Measurements from ENCODE around the gene SLC5A10. TPM values are rescaled to one million over a fixed set of nuclear protein-coding genes. Genes with fewer than 3 reads are reported as not detected.

The SLC5A10 gene
- under 0.01 TPM for polyA plus RNA-seq (2013, experiment 1 of 2)
- not detected for polyA plus RNA-seq (2013, experiment 2 of 2)

GRCh38 chr17:18951941-18952842 is at the start of gene SLC5A10:
Gene SLC5A10, plus strand, starts transcription at chr17:18952165. Its CDS starts 41 bp downstream, at chr17:18952206.
- no peak within 1 kb of the TSS for H2AFZ ChIP-seq (ENCODE audit: low read length)
- peak within 1 kb of the TSS; percentile 49 for H4K91ac ChIP-seq (ENCODE audit: low read depth, low read length, poor library complexity)
- peak within 1 kb of the TSS; percentile 86 for H2BK12ac ChIP-seq (ENCODE audit: low read length)
- H2BK15ac ChIP-seq (ENCODE audit: low read length), result peak within 1 kb of the TSS; percentile 88
- peaks cover 0 to 16% (median 2%) of the 10 kb centered on the region in 3 experiments for H3K27me3 ChIP-seq (ENCODE audit: control insufficient read depth in 3 of 3, insufficient read depth in 3 of 3, low read depth in 1 of 3, low read length in 3 of 3)
- H3K23ac ChIP-seq (ENCODE audit: low read depth, low read length, poor library complexity), result no peak within 1 kb of the TSS
- no peak within 1 kb of the TSS for H3K4me3 ChIP-seq (ENCODE audit: low read length in 2 of 2)
- H3K27ac ChIP-seq (replicated peaks; ENCODE audit: low read length), result no peak within 1 kb of the TSS
- peaks cover 2% of the 10 kb centered on the region for H3K79me1 ChIP-seq (ENCODE audit: low read depth, low read length)
- H3K9ac ChIP-seq (ENCODE audit: low read depth, low read length, poor library complexity), result peak within 1 kb of the TSS; percentile 78
- peak within 1 kb of the TSS; percentile 84 for H3K18ac ChIP-seq (ENCODE audit: low read length)
- H3K9me3 ChIP-seq (replicated peaks in 1 of 2; ENCODE audit: control insufficient read depth in 2 of 2, insufficient read depth in 1 of 2, low read depth in 1 of 2, low read length in 2 of 2), result no peaks in the 10 kb centered on the region
- H2BK5ac ChIP-seq (ENCODE audit: low read length), result peak within 1 kb of the TSS; percentile 42
- peaks cover 0 to 3% of the 10 kb centered on the region in 2 donors for H3K4me1 ChIP-seq (ENCODE audit: control insufficient read depth in 2 of 2, insufficient read depth in 1 of 2, low read depth in 1 of 2, low read length in 2 of 2)
- DNase-seq (ENCODE audit: low spot score), result no peak
- WGBS, 2 donors (ENCODE audit: extremely low coverage in 2 of 2, insufficient read length in 2 of 2, insufficient replicate concordance in 1 of 2), result no CpG with 5 or more reads among the region's 17 CpGs
- H3K4me2 ChIP-seq (ENCODE audit: insufficient read depth, low read length, poor library complexity, severe bottlenecking), result no peak within 1 kb of the TSS
- H2AK5ac ChIP-seq (ENCODE audit: low read depth, low read length), result peak within 1 kb of the TSS; percentile 90
- no peak within 1 kb of the TSS for H2BK120ac ChIP-seq (ENCODE audit: low read depth, low read length)
- no peak within 1 kb of the TSS for H3K14ac ChIP-seq (ENCODE audit: low read length)
- H3K4ac ChIP-seq (ENCODE audit: low read length), result no peak within 1 kb of the TSS
- H4K8ac ChIP-seq (ENCODE audit: low read depth, low read length), result no peak within 1 kb of the TSS
- no peaks in the 10 kb centered on the region for H3K36me3 ChIP-seq (replicated peaks in 1 of 2; ENCODE audit: control insufficient read depth in 2 of 2, insufficient read depth in 2 of 2, low read length in 2 of 2)

GRCh38 chr17:18904482-18904881 is 47.5 kb upstream of the SLC5A10 start:
- peaks cover 0 to 1% of the 10 kb centered on the region in 2 donors for H3K4me1 ChIP-seq (ENCODE audit: control insufficient read depth in 2 of 2, insufficient read depth in 1 of 2, low read depth in 1 of 2, low read length in 2 of 2)
- WGBS, 2 donors (ENCODE audit: extremely low coverage in 2 of 2, insufficient read length in 2 of 2, insufficient replicate concordance in 1 of 2), result no CpG with 5 or more reads among the region's 5 CpGs
- no peak overlapping the region for H3K23ac ChIP-seq (ENCODE audit: low read depth, low read length, poor library complexity)
- H3K9ac ChIP-seq (ENCODE audit: low read depth, low read length, poor library complexity), result no peak overlapping the region
- no peak overlapping the region for H2AK5ac ChIP-seq (ENCODE audit: low read depth, low read length)
- no peak overlapping the region for H3K14ac ChIP-seq (ENCODE audit: low read length)
- H4K91ac ChIP-seq (ENCODE audit: low read depth, low read length, poor library complexity), result no peak overlapping the region
- no peak overlapping the region for H2BK120ac ChIP-seq (ENCODE audit: low read depth, low read length)
- no peak overlapping the region for H2BK15ac ChIP-seq (ENCODE audit: low read length)
- H2BK5ac ChIP-seq (ENCODE audit: low read length), result no peak overlapping the region
- H3K9me3 ChIP-seq (replicated peaks in 1 of 2; ENCODE audit: control insufficient read depth in 2 of 2, insufficient read depth in 1 of 2, low read depth in 1 of 2, low read length in 2 of 2), result peaks cover 0 to under 1% of the 10 kb centered on the region in 2 donors
- H4K8ac ChIP-seq (ENCODE audit: low read depth, low read length), result no peak overlapping the region
- no peaks in the 10 kb centered on the region for H3K27me3 ChIP-seq (ENCODE audit: control insufficient read depth in 3 of 3, insufficient read depth in 3 of 3, low read depth in 1 of 3, low read length in 3 of 3)
- H3K18ac ChIP-seq (ENCODE audit: low read length), result no peak overlapping the region
- no peak for DNase-seq (ENCODE audit: low spot score)
- H2BK12ac ChIP-seq (ENCODE audit: low read length), result no peak overlapping the region
- H3K4ac ChIP-seq (ENCODE audit: low read length), result no peak overlapping the region
- peaks cover 8 to 81% of the 10 kb centered on the region in 2 donors for H3K36me3 ChIP-seq (replicated peaks in 1 of 2; ENCODE audit: control insufficient read depth in 2 of 2, insufficient read depth in 2 of 2, low read length in 2 of 2)
- no peak overlapping the region for H3K4me2 ChIP-seq (ENCODE audit: insufficient read depth, low read length, poor library complexity, severe bottlenecking)
- H3K4me3 ChIP-seq (ENCODE audit: low read length in 2 of 2), result no peak overlapping the region
- no peak overlapping the region for H3K27ac ChIP-seq (replicated peaks; ENCODE audit: low read length)
- no peak overlapping the region for H2AFZ ChIP-seq (ENCODE audit: low read length)
- peaks cover 7% of the 10 kb centered on the region for H3K79me1 ChIP-seq (ENCODE audit: low read depth, low read length)

DNA sequence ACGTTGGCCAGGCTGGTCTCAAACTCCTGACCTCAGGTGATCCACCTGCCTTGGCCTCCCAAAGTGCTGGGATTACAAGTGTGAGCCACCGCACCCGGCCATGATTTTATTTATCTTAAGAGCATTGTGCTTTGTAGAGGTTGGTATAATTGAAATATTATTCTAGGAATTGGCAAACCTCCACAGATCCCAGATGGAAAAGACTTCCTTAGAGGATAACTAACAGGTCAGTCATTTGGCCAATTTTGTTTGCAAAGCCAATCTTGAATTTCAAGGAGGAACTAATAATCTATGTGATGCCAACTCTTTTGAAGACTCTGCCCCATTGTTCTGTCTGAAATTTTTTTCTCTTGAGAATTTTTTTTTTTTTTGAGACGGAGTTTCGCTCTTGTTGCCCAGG is 46.7 kb upstream of the SLC5A10 start:
- Histone ChIP-seq H2BK12ac (ENCODE audit: low read length) (no peak overlapping the region), H2BK120ac (ENCODE audit: low read depth, low read length) (no peak overlapping the region), H3K9ac (ENCODE audit: low read depth, low read length, poor library complexity) (no peak overlapping the region), H3K18ac (ENCODE audit: low read length) (no peak overlapping the region), H4K91ac (ENCODE audit: low read depth, low read length, poor library complexity) (no peak overlapping the region), H2AFZ (ENCODE audit: low read length) (no peak overlapping the region), H3K36me3 (replicated peaks in 1 of 2; ENCODE audit: control insufficient read depth in 2 of 2, insufficient read depth in 2 of 2, low read length in 2 of 2) (peaks cover 8 to 85% of the 10 kb centered on the region in 2 donors), H2BK15ac (ENCODE audit: low read length) (no peak overlapping the region), H3K4me3 (ENCODE audit: low read length in 2 of 2) (no peak overlapping the region), H3K23ac (ENCODE audit: low read depth, low read length, poor library complexity) (no peak overlapping the region), H3K27ac (replicated peaks; ENCODE audit: low read length) (no peak overlapping the region), H3K9me3 (replicated peaks in 1 of 2; ENCODE audit: control insufficient read depth in 2 of 2, insufficient read depth in 1 of 2, low read depth in 1 of 2, low read length in 2 of 2) (no peaks in the 10 kb centered on the region), H2AK5ac (ENCODE audit: low read depth, low read length) (no peak overlapping the region), H3K4ac (ENCODE audit: low read length) (no peak overlapping the region), H4K8ac (ENCODE audit: low read depth, low read length) (no peak overlapping the region), H3K4me2 (ENCODE audit: insufficient read depth, low read length, poor library complexity, severe bottlenecking) (no peak overlapping the region), H3K14ac (ENCODE audit: low read length) (no peak overlapping the region), H3K27me3 (ENCODE audit: control insufficient read depth in 3 of 3, insufficient read depth in 3 of 3, low read depth in 1 of 3, low read length in 3 of 3) (no peaks in the 10 kb centered on the region), H3K79me1 (ENCODE audit: low read depth, low read length) (peaks cover 7% of the 10 kb centered on the region), H3K4me1 (ENCODE audit: control insufficient read depth in 2 of 2, insufficient read depth in 1 of 2, low read depth in 1 of 2, low read length in 2 of 2) (peaks cover 0 to 1% of the 10 kb centered on the region in 2 donors), H2BK5ac (ENCODE audit: low read length) (no peak overlapping the region)
- WGBS, 2 donors (ENCODE audit: extremely low coverage in 2 of 2, insufficient read length in 2 of 2, insufficient replicate concordance in 1 of 2), result no CpG with 5 or more reads among the region's 5 CpGs
- no peak for DNase-seq (ENCODE audit: low spot score)

- H3K4me2 ChIP-seq (ENCODE audit: insufficient read depth, low read length, poor library complexity, severe bottlenecking), result no peak overlapping the region
- H3K9ac ChIP-seq (ENCODE audit: low read depth, low read length, poor library complexity), result no peak overlapping the region
- peaks cover 16 to 89% of the 10 kb centered on the region in 2 donors for H3K36me3 ChIP-seq (replicated peaks in 1 of 2; ENCODE audit: control insufficient read depth in 2 of 2, insufficient read depth in 2 of 2, low read length in 2 of 2)
- no peaks in the 10 kb centered on the region for H3K79me1 ChIP-seq (ENCODE audit: low read depth, low read length)
- no peak overlapping the region for H3K27ac ChIP-seq (replicated peaks; ENCODE audit: low read length)
- no peak overlapping the region for H4K8ac ChIP-seq (ENCODE audit: low read depth, low read length)
- H4K91ac ChIP-seq (ENCODE audit: low read depth, low read length, poor library complexity), result no peak overlapping the region
- H3K18ac ChIP-seq (ENCODE audit: low read length), result no peak overlapping the region
- H3K27me3 ChIP-seq (ENCODE audit: control insufficient read depth in 3 of 3, insufficient read depth in 3 of 3, low read depth in 1 of 3, low read length in 3 of 3), result no peaks in the 10 kb centered on the region
- WGBS, 2 donors (ENCODE audit: extremely low coverage in 2 of 2, insufficient read length in 2 of 2, insufficient replicate concordance in 1 of 2), result no CpG with 5 or more reads among the region's 5 CpGs
- H2BK12ac ChIP-seq (ENCODE audit: low read length), result no peak overlapping the region
- no peak overlapping the region for H3K4me3 ChIP-seq (ENCODE audit: low read length in 2 of 2)
- H3K9me3 ChIP-seq (replicated peaks in 1 of 2; ENCODE audit: control insufficient read depth in 2 of 2, insufficient read depth in 1 of 2, low read depth in 1 of 2, low read length in 2 of 2), result no peaks in the 10 kb centered on the region
- H3K4me1 ChIP-seq (ENCODE audit: control insufficient read depth in 2 of 2, insufficient read depth in 1 of 2, low read depth in 1 of 2, low read length in 2 of 2), result no peaks in the 10 kb centered on the region
- DNase-seq (ENCODE audit: low spot score), result no peak
- no peak overlapping the region for H2AFZ ChIP-seq (ENCODE audit: low read length)
- no peak overlapping the region for H2BK5ac ChIP-seq (ENCODE audit: low read length)
- H2AK5ac ChIP-seq (ENCODE audit: low read depth, low read length), result no peak overlapping the region
- no peak overlapping the region for H3K23ac ChIP-seq (ENCODE audit: low read depth, low read length, poor library complexity)
- H3K4ac ChIP-seq (ENCODE audit: low read length), result no peak overlapping the region
- no peak overlapping the region for H2BK120ac ChIP-seq (ENCODE audit: low read depth, low read length)
- H3K14ac ChIP-seq (ENCODE audit: low read length), result no peak overlapping the region
- H2BK15ac ChIP-seq (ENCODE audit: low read length), result no peak overlapping the region
These were observed 41.6 kb upstream of the SLC5A10 start for GRCh38 chr17:18910326-18910725.

Data from neuronal stem cell (in vitro differentiated cells).